B cell (primary cell): ENCODE measurements around the gene SNX19. TPM values are rescaled to one million over a fixed set of nuclear protein-coding genes. Genes with fewer than 3 reads are reported as not detected.

Experiments
- ATAC-seq: fragments of 200-7000 bp; cut with Tn5 transposase; one replicate; pipeline ENCODE4 v1.10.0; 2021; ENCODE audit warnings: low read depth, mild to moderate bottlenecking, moderate number of reproducible peaks, moderate library complexity
- CTCF ChIA-PET: fragments of 350-600 bp; sonication (Branson Sonifier 250); formaldehyde crosslinking; loops from one replicate; lab custom pipeline; 2021; ENCODE audit warnings: antibody characterized with exemption, inconsistent platforms; lab: Charles Lee
- POLR2A ChIA-PET: fragments of 350-600 bp; sonication (Branson Sonifier 250); formaldehyde crosslinking; loops from one replicate; lab custom pipeline; 2021; ENCODE audit warnings: antibody characterized with exemption; lab: Charles Lee
- DNase-seq: peaks from one replicate; pipeline ENCODE4 v3.0.0; 2013
- H2AFZ ChIP-seq: 2 replicates; pipeline ENCODE4 v1.6.1; 2012; ENCODE audit warnings: mild to moderate bottlenecking, low read depth, low read length; ENCODE audit not compliant: insufficient read depth, poor library complexity, severe bottlenecking
- H3K27ac ChIP-seq, 2 donors: 1 replicate in 1 of 2; 2 replicates in 1 of 2; pipeline ENCODE4 v1.5.1; 2012 to 2013; ENCODE audit warnings: low read length in 2 of 2, mild to moderate bottlenecking in 2 of 2, moderate library complexity in 1 of 2
- H3K27me3 ChIP-seq, 4 experiments: fragments of 200-600 bp in 1 of 4; sonication (generic) in 1 of 4; replicated peaks in 1 of 4; 1 replicate in 2 of 4; 2 replicates in 2 of 4; pipeline versions ENCODE4 v1.6.1 to v1.7.0; 2013 to 2016; ENCODE audit warnings: low read length in 3 of 4, mild to moderate bottlenecking in 2 of 4, mixed read lengths in 1 of 4, moderate library complexity in 1 of 4; ENCODE audit not compliant: insufficient read depth in 4 of 4, control insufficient read depth in 3 of 4; ENCODE audit errors: control extremely low read depth in 1 of 4
- H3K36me3 ChIP-seq, 2 experiments: replicated peaks in 1 of 2; 1 replicate in 1 of 2; 2 replicates in 1 of 2; pipeline versions ENCODE4 v1.6.1 to v1.7.1; 2013; ENCODE audit warnings: low read length in 1 of 2; ENCODE audit not compliant: insufficient read depth in 2 of 2, control insufficient read depth in 1 of 2; ENCODE audit errors: control extremely low read depth in 1 of 2, extremely low read depth in 1 of 2
- H3K4me1 ChIP-seq, 2 donors: fragments of 200-600 bp in 1 of 2; sonication (generic) in 1 of 2; 1 replicate in 1 of 2; 2 replicates in 1 of 2; pipeline versions ENCODE4 v1.5.1 to v1.6.1; 2013 to 2017; ENCODE audit warnings: low read length in 2 of 2; ENCODE audit not compliant: control insufficient read depth in 2 of 2, insufficient read depth in 2 of 2
- H3K4me2 ChIP-seq: replicated peaks from 2 replicates; pipeline ENCODE3; 2012; ENCODE audit warnings: mild to moderate bottlenecking, low read depth, low read length; ENCODE audit not compliant: poor library complexity, severe bottlenecking
- H3K4me3 ChIP-seq, 5 experiments: fragments of 200-600 bp in 1 of 5; sonication (generic) in 1 of 5; 1 replicate in 3 of 5; 2 replicates in 2 of 5; pipeline versions ENCODE4 v1.5.1 to v1.7.0; 2011 to 2016; ENCODE audit warnings: low read length in 4 of 5, mild to moderate bottlenecking in 4 of 5, low read depth in 2 of 5, control low read depth in 1 of 5, moderate library complexity in 1 of 5; ENCODE audit not compliant: insufficient read depth in 1 of 5; ENCODE audit errors: control extremely low read depth in 1 of 5, extremely low read depth in 1 of 5
- H3K79me2 ChIP-seq: fragments of 200-600 bp; sonication (generic); one replicate; pipeline ENCODE4 v1.6.0; 2016; ENCODE audit warnings: low read length; ENCODE audit not compliant: control insufficient read depth, insufficient read depth
- H3K9ac ChIP-seq: fragments of 200-600 bp; sonication (generic); 2 replicates; pipeline ENCODE4 v1.6.1; 2017; ENCODE audit warnings: mild to moderate bottlenecking, low read length, moderate library complexity
- H3K9me3 ChIP-seq, 3 donors: one replicate each; pipeline versions ENCODE4 v1.6.1 to v1.7.1; 2013; ENCODE audit warnings: low read length in 2 of 3; ENCODE audit not compliant: control insufficient read depth in 2 of 3, insufficient read depth in 1 of 3; ENCODE audit errors: control extremely low read depth in 1 of 3
- H4K20me1 ChIP-seq: 2 replicates; pipeline ENCODE4 v1.6.0; 2012; ENCODE audit warnings: mild to moderate bottlenecking, low read length; ENCODE audit not compliant: insufficient read depth, control insufficient read depth, poor library complexity, severe bottlenecking
- H3K27ac Mint-ChIP-seq: one replicate; pipeline ENCODE4 v1.8.0; 2021; ENCODE audit warnings: mixed read lengths
- H3K27me3 Mint-ChIP-seq: one replicate; pipeline ENCODE4 v1.8.0; 2021; ENCODE audit warnings: mixed read lengths
- H3K4me1 Mint-ChIP-seq: one replicate; pipeline ENCODE4 v1.8.0; 2021; ENCODE audit warnings: mixed read lengths
- H3K4me3 Mint-ChIP-seq: one replicate; pipeline ENCODE4 v1.8.0; 2021; ENCODE audit warnings: mixed read lengths
- H3K9me3 Mint-ChIP-seq: one replicate; pipeline ENCODE4 v1.8.0; 2022; ENCODE audit warnings: mixed read lengths; ENCODE audit not compliant: insufficient read depth
- EZH2 ChIP-seq: IDR thresholded peaks from 2 replicates; pipeline ENCODE4 v1.6.1; 2012; ENCODE audit warnings: borderline replicate concordance, low read depth, mild to moderate bottlenecking, moderate library complexity, low read length; ENCODE audit not compliant: insufficient read depth, poor library complexity, severe bottlenecking
- WGBS: methylation state at CpG from one replicate; pipeline ENCODE4 v1.1.5; 2013; ENCODE audit warnings: missing lambda C conversion rate; ENCODE audit not compliant: insufficient coverage; 5-methylcytosine and 5-hydroxymethylcytosine counted together
- intact Hi-C: fragments of 100-400 bp; cut with micrococcal nuclease; formaldehyde crosslinking; loops from one replicate; pipeline ENCODE4 v1.10.0; 2022
- polyA plus RNA-seq: library from polyadenylated mRNA; depleted of rRNA; stranded (reverse); fragments of >200 nt; gene quantifications from 2 replicates; pipeline ENCODE4 v1.2.3, GENCODE V29; 2012
- total RNA-seq, 2 donors: library from RNA; stranded (reverse); fragments of 120-200 nt in 1 of 2; gene quantifications; 1 replicate in 1 of 2; 2 replicates in 1 of 2; pipeline versions ENCODE4 v1.2.3 to v1.2.4, GENCODE V29; 2013 to 2022
- TF ChIP-seq, protein P1 (sequence below): fragments of 200-600 bp; IDR thresholded peaks from one replicate; pipeline ENCODE4 v1.8.0; 2022; ENCODE audit warnings: antibody characterized with exemption, mild to moderate bottlenecking

Gene SNX19
- total and polyA plus RNA-seq, 2 donors (not counting 1 experiment from before 2014, with no cell fraction given), result 24.2 to 74.0 TPM

DNA sequence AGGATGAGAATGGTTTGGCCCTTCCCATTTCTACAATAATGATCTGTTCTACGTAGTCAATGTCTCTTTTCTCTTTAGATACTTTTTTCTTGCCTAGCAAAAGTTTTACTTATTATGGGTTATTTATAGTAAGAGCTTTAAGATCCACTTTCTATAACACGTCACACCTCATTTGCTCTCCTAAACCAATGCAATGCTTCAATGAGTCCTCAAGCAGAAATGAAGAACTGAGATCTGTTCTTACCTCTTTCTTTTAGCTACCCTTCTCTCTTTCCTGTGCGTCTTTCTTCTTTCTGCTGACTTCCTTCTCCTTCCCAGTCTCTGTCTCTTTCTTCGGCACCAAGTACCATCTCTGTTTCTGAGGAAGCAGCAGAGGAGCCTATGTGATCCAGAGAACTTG is 61.8 kb downstream of the SNX19 start:
- H3K4me1 Mint-ChIP-seq, result peaks cover 28% of the 10 kb centered on the region

DNA sequence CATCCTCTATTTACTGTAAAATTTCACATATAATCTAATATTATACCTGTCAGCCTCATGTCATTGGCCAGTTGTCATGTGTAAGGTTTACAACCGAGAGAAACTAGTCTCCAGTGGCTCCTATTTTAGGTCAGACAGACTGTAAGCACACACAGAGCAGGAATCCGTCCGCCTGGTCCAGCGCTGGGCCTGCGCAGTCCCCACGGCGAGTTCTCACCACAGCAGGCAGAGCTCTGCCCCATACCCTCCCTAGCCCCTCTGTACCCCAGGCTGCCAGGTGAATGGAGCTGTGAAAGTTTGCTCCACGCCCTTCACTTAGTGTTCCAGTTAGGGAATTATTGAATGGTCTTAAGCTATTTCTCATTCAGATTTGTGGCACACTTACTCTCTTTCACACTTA is 63.7 kb downstream of the SNX19 start:
- POLR2A ChIA-PET, result no interaction called here
- CTCF ChIA-PET, result interaction anchor here (0.6 to 5.1 kb wide), 4 partner anchors 10 to 640 kb away, joined by 3 to 42 read pairs (median 6); no protein-coding TSS in a partner anchor
- intact Hi-C loops, result no loop called here
- no peak overlapping the region for H3K4me2 ChIP-seq
- H4K20me1 ChIP-seq, result no peaks in the 10 kb centered on the region
- Mint-ChIP-seq H3K27me3 (peaks cover 15% of the 10 kb centered on the region), H3K9me3 (no peaks in the 10 kb centered on the region), H3K4me3 (no peak overlapping the region), H3K4me1 (peaks cover 25% of the 10 kb centered on the region), H3K27ac (no peak overlapping the region)
- H3K79me2 ChIP-seq, result no peaks in the 10 kb centered on the region
- no peak for TF ChIP-seq EZH2
- TF ChIP-seq, protein P1, sequence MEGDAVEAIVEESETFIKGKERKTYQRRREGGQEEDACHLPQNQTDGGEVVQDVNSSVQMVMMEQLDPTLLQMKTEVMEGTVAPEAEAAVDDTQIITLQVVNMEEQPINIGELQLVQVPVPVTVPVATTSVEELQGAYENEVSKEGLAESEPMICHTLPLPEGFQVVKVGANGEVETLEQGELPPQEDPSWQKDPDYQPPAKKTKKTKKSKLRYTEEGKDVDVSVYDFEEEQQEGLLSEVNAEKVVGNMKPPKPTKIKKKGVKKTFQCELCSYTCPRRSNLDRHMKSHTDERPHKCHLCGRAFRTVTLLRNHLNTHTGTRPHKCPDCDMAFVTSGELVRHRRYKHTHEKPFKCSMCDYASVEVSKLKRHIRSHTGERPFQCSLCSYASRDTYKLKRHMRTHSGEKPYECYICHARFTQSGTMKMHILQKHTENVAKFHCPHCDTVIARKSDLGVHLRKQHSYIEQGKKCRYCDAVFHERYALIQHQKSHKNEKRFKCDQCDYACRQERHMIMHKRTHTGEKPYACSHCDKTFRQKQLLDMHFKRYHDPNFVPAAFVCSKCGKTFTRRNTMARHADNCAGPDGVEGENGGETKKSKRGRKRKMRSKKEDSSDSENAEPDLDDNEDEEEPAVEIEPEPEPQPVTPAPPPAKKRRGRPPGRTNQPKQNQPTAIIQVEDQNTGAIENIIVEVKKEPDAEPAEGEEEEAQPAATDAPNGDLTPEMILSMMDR, result no peak
- DNase-seq (no peak), ATAC-seq (no peak)
- H3K27me3 ChIP-seq, result peaks cover 0 to 4% (median under 1%) of the 10 kb centered on the region in 4 experiments
- WGBS, result 75% methylated on average over 5 of the region's 8 CpGs
- H3K27ac ChIP-seq, result no peak overlapping the region
- H3K4me1 ChIP-seq, result peaks cover 14 to 20% of the 10 kb centered on the region in 2 donors
- no peaks in the 10 kb centered on the region for H3K36me3 ChIP-seq
- no peak overlapping the region for H3K4me3 ChIP-seq
- H3K9me3 ChIP-seq, result no peaks in the 10 kb centered on the region
- no peak overlapping the region for H3K9ac ChIP-seq
- H2AFZ ChIP-seq, result no peak overlapping the region

More for the DNA sequence above, 61.8 kb downstream of the SNX19 start:
- H3K9me3 Mint-ChIP-seq, result no peaks in the 10 kb centered on the region
- H3K27ac Mint-ChIP-seq, result no peak overlapping the region
- peak; percentile 65 for ATAC-seq
- intact Hi-C loops, result no loop called here
- no peak overlapping the region for H2AFZ ChIP-seq
- H3K9me3 ChIP-seq, result no peaks in the 10 kb centered on the region
- peaks cover 6% of the 10 kb centered on the region for H3K27me3 Mint-ChIP-seq
- peak overlapping the region in 1 of 2 donors; percentile 7 for H3K27ac ChIP-seq
- no peaks in the 10 kb centered on the region for H3K36me3 ChIP-seq
- H3K27me3 ChIP-seq, result no peaks in the 10 kb centered on the region
- CTCF ChIA-PET, result interaction anchor here (0.9 to 5.1 kb wide), 3 partner anchors 8 to 421 kb away, joined by 3 to 42 read pairs (median 3); no protein-coding TSS in a partner anchor
- H3K4me1 ChIP-seq, result peaks cover 14 to 20% of the 10 kb centered on the region in 2 donors
- H3K4me3 Mint-ChIP-seq, result peak overlapping the region; percentile 18
- peak overlapping the region; percentile 42 for H3K4me2 ChIP-seq
- H4K20me1 ChIP-seq, result no peaks in the 10 kb centered on the region
- DNase-seq, result peak; percentile 47
- no peaks in the 10 kb centered on the region for H3K79me2 ChIP-seq
- POLR2A ChIA-PET, result no interaction called here
- TF ChIP-seq EZH2, result no peak
- TF ChIP-seq, protein P1, result no peak
- H3K4me3 ChIP-seq, result no peak overlapping the region
- peak overlapping the region; percentile 25 for H3K9ac ChIP-seq
- WGBS, result 0% methylated on average over 1 of the region's 4 CpGs
